GM23338 (cell line): ENCODE data around the gene GRK5. TPM values are rescaled to one million over a fixed set of nuclear protein-coding genes. Genes with fewer than 3 reads are reported as not detected.

Source experiments
- ATAC-seq: fragments of 200-7000 bp; cut with Tn5 transposase; 3 replicates; pipeline ENCODE4 v1.9.1; 2020
- DNase-seq: peaks from one replicate; pipeline ENCODE4 v3.0.0-alpha.2; 2015; ENCODE audit warnings: low spot score
- H2AFZ ChIP-seq: fragments of 200-600 bp; sonication (generic); 2 replicates; pipeline ENCODE4 v1.8.0; 2016; ENCODE audit warnings: antibody characterized with exemption, mild to moderate bottlenecking, moderate library complexity
- H3F3A ChIP-seq: fragments of 200-600 bp; sonication (generic); replicated peaks from 2 replicates; pipeline ENCODE4 v1.8.0; 2017; ENCODE audit warnings: antibody characterized with exemption, mixed run types, low read depth
- H3K27ac ChIP-seq: fragments of 200-600 bp; sonication (generic); 2 replicates; pipeline ENCODE4 v1.6.1; 2016; ENCODE audit warnings: low read depth
- H3K27me3 ChIP-seq: fragments of 200-600 bp; sonication (generic); 2 replicates; pipeline ENCODE4 v1.8.0; 2016; ENCODE audit warnings: mild to moderate bottlenecking, mixed run types, moderate library complexity; ENCODE audit not compliant: insufficient read depth
- H3K36me3 ChIP-seq: fragments of 200-600 bp; sonication (generic); 2 replicates; pipeline ENCODE4 v1.8.0; 2016; ENCODE audit warnings: mild to moderate bottlenecking; ENCODE audit not compliant: insufficient read depth
- H3K4me1 ChIP-seq: fragments of 200-600 bp; sonication (generic); 2 replicates; pipeline ENCODE4 v1.8.0; 2016; ENCODE audit warnings: mild to moderate bottlenecking, moderate library complexity; ENCODE audit not compliant: insufficient read depth
- H3K4me2 ChIP-seq: fragments of 200-600 bp; sonication (generic); 2 replicates; pipeline ENCODE4 v1.7.1; 2017; ENCODE audit warnings: mixed run types
- H3K4me3 ChIP-seq: fragments of 200-600 bp; sonication (generic); 2 replicates; pipeline ENCODE4 v1.6.1; 2016; ENCODE audit warnings: mixed run types
- H3K79me2 ChIP-seq: fragments of 200-600 bp; sonication (generic); replicated peaks from 2 replicates; pipeline ENCODE4 v1.8.0; 2017; ENCODE audit warnings: mild to moderate bottlenecking; ENCODE audit not compliant: insufficient read depth
- H3K9me2 ChIP-seq: fragments of 200-600 bp; sonication (generic); 2 replicates; pipeline ENCODE4 v1.8.0; 2017; ENCODE audit not compliant: insufficient read depth
- H4K20me1 ChIP-seq: fragments of 200-600 bp; sonication (generic); replicated peaks from 2 replicates; pipeline ENCODE4 v1.8.0; 2017; ENCODE audit warnings: mild to moderate bottlenecking; ENCODE audit not compliant: insufficient read depth
- H3K27ac Mint-ChIP-seq: 2 replicates; pipeline ENCODE4 v1.8.0; 2020; ENCODE audit warnings: inconsistent platforms, mild to moderate bottlenecking, moderate library complexity, mixed read lengths
- H3K27me3 Mint-ChIP-seq: 3 replicates; pipeline ENCODE4 v1.8.0; 2022; ENCODE audit warnings: low read depth, mild to moderate bottlenecking, moderate library complexity, mixed read lengths, inconsistent platforms; ENCODE audit not compliant: insufficient read depth, poor library complexity
- H3K36me3 Mint-ChIP-seq: 3 replicates; pipeline ENCODE4 v1.8.0; 2021; ENCODE audit warnings: low read depth, mild to moderate bottlenecking, inconsistent platforms, moderate library complexity, mixed read lengths
- H3K4me1 Mint-ChIP-seq: 3 replicates; pipeline ENCODE4 v1.8.0; 2020; ENCODE audit warnings: mild to moderate bottlenecking, inconsistent platforms, mixed read lengths
- H3K4me3 Mint-ChIP-seq: 3 replicates; pipeline ENCODE4 v1.8.0; 2021; ENCODE audit warnings: moderate library complexity, mild to moderate bottlenecking, inconsistent platforms, mixed read lengths
- H3K9me3 Mint-ChIP-seq: 3 replicates; pipeline ENCODE4 v1.8.0; 2020; ENCODE audit warnings: moderate library complexity, mild to moderate bottlenecking, inconsistent platforms, mixed read lengths
- CREB1 ChIP-seq: fragments of 250-450 bp; sonication (Bioruptor Pico); IDR thresholded peaks from 2 replicates; pipeline ENCODE4 v1.5.0; 2020; ENCODE audit warnings: low read depth, mild to moderate bottlenecking, moderate library complexity
- EZH2 ChIP-seq: fragments of 200-600 bp; sonication (generic); IDR thresholded peaks from one replicate; pipeline ENCODE4 v1.8.0; 2017; ENCODE audit warnings: antibody characterized with exemption, mild to moderate bottlenecking, low read depth; ENCODE audit not compliant: unreplicated experiment
- EZH2phosphoT487 ChIP-seq: fragments of 200-600 bp; sonication (generic); IDR thresholded peaks from one replicate; pipeline ENCODE4 v1.8.1; 2018; ENCODE audit warnings: antibody characterized with exemption; ENCODE audit not compliant: unreplicated experiment
- JUNB ChIP-seq: IDR thresholded peaks from one replicate; pipeline ENCODE4 v1.6.1; 2016; ENCODE audit warnings: antibody characterized with exemption; ENCODE audit not compliant: unreplicated experiment
- NANOG ChIP-seq: IDR thresholded peaks from 2 replicates; pipeline ENCODE4 v1.6.1; 2016; ENCODE audit warnings: antibody characterized with exemption, borderline replicate concordance
- POLR2AphosphoS5 ChIP-seq: IDR thresholded peaks from 2 replicates; pipeline ENCODE4 v1.6.1; 2016; ENCODE audit warnings: antibody characterized with exemption, low read depth
- STAT1 ChIP-seq: IDR thresholded peaks from one replicate; pipeline ENCODE4 v1.6.1; 2016; ENCODE audit warnings: antibody characterized with exemption; ENCODE audit not compliant: unreplicated experiment
- ZNF114 ChIP-seq: fragments of 250-450 bp; sonication (Bioruptor Pico); IDR thresholded peaks from 2 replicates; pipeline ENCODE4 v1.5.0; 2020; ENCODE audit warnings: mild to moderate bottlenecking, moderate library complexity
- ZNF331 ChIP-seq: fragments of 250-450 bp; sonication (Bioruptor Pico); IDR thresholded peaks from 2 replicates; pipeline ENCODE4 v1.5.0; 2020; ENCODE audit warnings: low read depth, mild to moderate bottlenecking, moderate library complexity
- polyA plus RNA-seq: library from polyadenylated mRNA; unstranded; fragments of >200 nt; fragmentation: Nextera tagmentation; extraction: Ambion mirVana; gene quantifications from 2 replicates; pipeline ENCODE4 v1.2.1, GENCODE V29; 2016
- total RNA-seq: library from RNA; depleted of rRNA; stranded (reverse); fragments of >200 nt; shearing (Covaris generic); gene quantifications from 2 replicates; pipeline ENCODE4 v1.2.3, GENCODE V29; 2014
- TF ChIP-seq, protein P1 (sequence below): IDR thresholded peaks from one replicate; pipeline ENCODE4 v1.6.1; 2018; ENCODE audit warnings: antibody characterized with exemption; ENCODE audit not compliant: unreplicated experiment
- TF ChIP-seq, protein P2 (sequence below): IDR thresholded peaks from 2 replicates; pipeline ENCODE4 v1.6.1; 2016; ENCODE audit warnings: antibody characterized with exemption
- TF ChIP-seq, protein P3 (sequence below), 2 experiments: fragments of 200-600 bp in 1 of 2; sonication (generic) in 1 of 2; conservative IDR thresholded peaks; 2 replicates each; pipeline versions ENCODE4 v1.5.1 to v1.6.1; 2016 to 2017; ENCODE audit warnings: antibody characterized with exemption in 2 of 2, low read depth in 2 of 2, mild to moderate bottlenecking in 2 of 2, moderate library complexity in 1 of 2
- TF ChIP-seq, protein P4 (sequence below): fragments of 250-450 bp; sonication (Bioruptor Pico); IDR thresholded peaks from 2 replicates; pipeline ENCODE4 v1.5.0; 2020; ENCODE audit warnings: mild to moderate bottlenecking, moderate library complexity

Gene GRK5
- total and polyA plus RNA-seq, 2 experiments from 2014 or later, result 0.53 to 2.0 TPM

DNA sequence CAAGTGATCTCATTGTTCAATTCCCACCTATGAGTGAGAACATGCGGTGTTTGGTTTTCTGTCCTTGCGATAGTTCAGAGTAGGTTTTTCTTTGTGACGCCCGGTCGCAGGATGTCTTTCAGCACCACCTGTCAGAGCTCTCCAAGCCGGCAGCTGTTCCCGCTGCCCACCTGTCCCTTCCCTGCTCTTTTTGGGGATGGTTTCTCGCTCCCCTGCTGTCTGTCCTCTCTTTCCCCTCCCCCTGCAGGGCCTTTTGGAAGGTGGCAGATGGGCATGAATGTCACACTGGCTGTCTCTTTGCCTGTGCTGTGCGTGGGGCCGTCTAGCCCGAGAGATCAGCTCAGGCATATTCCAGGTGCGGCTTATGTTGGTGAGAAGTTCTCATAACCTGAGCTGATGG, 137.0 kb downstream of the GRK5 start:
- no peaks in the 10 kb centered on the region for H3F3A ChIP-seq
- no peak overlapping the region for H3K27ac ChIP-seq
- no peak overlapping the region for H3K4me3 ChIP-seq
- no peaks in the 10 kb centered on the region for H3K4me1 ChIP-seq
- no peaks in the 10 kb centered on the region for H3K36me3 ChIP-seq
- H3K79me2 ChIP-seq, result no peaks in the 10 kb centered on the region
- no peaks in the 10 kb centered on the region for H4K20me1 ChIP-seq
- Mint-ChIP-seq H3K4me1 (peaks cover 4% of the 10 kb centered on the region; the same call in 2 of the 3 replicates), H3K4me3 (no peak overlapping the region), H3K9me3 (no peaks in the 10 kb centered on the region), H3K27me3 (peaks cover 4% of the 10 kb centered on the region), H3K27ac (no peak overlapping the region), H3K36me3 (no peaks in the 10 kb centered on the region)
- no peak overlapping the region for H2AFZ ChIP-seq
- TF ChIP-seq EZH2phosphoT487, result no peak
- no peak for TF ChIP-seq CREB1
- no peak for TF ChIP-seq STAT1
- TF ChIP-seq, protein P1, sequence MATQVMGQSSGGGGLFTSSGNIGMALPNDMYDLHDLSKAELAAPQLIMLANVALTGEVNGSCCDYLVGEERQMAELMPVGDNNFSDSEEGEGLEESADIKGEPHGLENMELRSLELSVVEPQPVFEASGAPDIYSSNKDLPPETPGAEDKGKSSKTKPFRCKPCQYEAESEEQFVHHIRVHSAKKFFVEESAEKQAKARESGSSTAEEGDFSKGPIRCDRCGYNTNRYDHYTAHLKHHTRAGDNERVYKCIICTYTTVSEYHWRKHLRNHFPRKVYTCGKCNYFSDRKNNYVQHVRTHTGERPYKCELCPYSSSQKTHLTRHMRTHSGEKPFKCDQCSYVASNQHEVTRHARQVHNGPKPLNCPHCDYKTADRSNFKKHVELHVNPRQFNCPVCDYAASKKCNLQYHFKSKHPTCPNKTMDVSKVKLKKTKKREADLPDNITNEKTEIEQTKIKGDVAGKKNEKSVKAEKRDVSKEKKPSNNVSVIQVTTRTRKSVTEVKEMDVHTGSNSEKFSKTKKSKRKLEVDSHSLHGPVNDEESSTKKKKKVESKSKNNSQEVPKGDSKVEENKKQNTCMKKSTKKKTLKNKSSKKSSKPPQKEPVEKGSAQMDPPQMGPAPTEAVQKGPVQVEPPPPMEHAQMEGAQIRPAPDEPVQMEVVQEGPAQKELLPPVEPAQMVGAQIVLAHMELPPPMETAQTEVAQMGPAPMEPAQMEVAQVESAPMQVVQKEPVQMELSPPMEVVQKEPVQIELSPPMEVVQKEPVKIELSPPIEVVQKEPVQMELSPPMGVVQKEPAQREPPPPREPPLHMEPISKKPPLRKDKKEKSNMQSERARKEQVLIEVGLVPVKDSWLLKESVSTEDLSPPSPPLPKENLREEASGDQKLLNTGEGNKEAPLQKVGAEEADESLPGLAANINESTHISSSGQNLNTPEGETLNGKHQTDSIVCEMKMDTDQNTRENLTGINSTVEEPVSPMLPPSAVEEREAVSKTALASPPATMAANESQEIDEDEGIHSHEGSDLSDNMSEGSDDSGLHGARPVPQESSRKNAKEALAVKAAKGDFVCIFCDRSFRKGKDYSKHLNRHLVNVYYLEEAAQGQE, result no peak
- TF ChIP-seq ZNF331 (CRISPR knock-in tag), result no peak
- TF ChIP-seq EZH2, result no peak
- TF ChIP-seq NANOG, result no peak
- TF ChIP-seq, protein P2, sequence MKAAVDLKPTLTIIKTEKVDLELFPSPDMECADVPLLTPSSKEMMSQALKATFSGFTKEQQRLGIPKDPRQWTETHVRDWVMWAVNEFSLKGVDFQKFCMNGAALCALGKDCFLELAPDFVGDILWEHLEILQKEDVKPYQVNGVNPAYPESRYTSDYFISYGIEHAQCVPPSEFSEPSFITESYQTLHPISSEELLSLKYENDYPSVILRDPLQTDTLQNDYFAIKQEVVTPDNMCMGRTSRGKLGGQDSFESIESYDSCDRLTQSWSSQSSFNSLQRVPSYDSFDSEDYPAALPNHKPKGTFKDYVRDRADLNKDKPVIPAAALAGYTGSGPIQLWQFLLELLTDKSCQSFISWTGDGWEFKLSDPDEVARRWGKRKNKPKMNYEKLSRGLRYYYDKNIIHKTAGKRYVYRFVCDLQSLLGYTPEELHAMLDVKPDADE, result no peak
- TF ChIP-seq, protein P3, sequence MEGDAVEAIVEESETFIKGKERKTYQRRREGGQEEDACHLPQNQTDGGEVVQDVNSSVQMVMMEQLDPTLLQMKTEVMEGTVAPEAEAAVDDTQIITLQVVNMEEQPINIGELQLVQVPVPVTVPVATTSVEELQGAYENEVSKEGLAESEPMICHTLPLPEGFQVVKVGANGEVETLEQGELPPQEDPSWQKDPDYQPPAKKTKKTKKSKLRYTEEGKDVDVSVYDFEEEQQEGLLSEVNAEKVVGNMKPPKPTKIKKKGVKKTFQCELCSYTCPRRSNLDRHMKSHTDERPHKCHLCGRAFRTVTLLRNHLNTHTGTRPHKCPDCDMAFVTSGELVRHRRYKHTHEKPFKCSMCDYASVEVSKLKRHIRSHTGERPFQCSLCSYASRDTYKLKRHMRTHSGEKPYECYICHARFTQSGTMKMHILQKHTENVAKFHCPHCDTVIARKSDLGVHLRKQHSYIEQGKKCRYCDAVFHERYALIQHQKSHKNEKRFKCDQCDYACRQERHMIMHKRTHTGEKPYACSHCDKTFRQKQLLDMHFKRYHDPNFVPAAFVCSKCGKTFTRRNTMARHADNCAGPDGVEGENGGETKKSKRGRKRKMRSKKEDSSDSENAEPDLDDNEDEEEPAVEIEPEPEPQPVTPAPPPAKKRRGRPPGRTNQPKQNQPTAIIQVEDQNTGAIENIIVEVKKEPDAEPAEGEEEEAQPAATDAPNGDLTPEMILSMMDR (conservative IDR thresholded peaks at IDR 0.05; ENCODE audit: low read depth in 2 of 2), result no peak
- TF ChIP-seq POLR2AphosphoS5, result no peak
- no peak for TF ChIP-seq JUNB
- TF ChIP-seq, protein P4, sequence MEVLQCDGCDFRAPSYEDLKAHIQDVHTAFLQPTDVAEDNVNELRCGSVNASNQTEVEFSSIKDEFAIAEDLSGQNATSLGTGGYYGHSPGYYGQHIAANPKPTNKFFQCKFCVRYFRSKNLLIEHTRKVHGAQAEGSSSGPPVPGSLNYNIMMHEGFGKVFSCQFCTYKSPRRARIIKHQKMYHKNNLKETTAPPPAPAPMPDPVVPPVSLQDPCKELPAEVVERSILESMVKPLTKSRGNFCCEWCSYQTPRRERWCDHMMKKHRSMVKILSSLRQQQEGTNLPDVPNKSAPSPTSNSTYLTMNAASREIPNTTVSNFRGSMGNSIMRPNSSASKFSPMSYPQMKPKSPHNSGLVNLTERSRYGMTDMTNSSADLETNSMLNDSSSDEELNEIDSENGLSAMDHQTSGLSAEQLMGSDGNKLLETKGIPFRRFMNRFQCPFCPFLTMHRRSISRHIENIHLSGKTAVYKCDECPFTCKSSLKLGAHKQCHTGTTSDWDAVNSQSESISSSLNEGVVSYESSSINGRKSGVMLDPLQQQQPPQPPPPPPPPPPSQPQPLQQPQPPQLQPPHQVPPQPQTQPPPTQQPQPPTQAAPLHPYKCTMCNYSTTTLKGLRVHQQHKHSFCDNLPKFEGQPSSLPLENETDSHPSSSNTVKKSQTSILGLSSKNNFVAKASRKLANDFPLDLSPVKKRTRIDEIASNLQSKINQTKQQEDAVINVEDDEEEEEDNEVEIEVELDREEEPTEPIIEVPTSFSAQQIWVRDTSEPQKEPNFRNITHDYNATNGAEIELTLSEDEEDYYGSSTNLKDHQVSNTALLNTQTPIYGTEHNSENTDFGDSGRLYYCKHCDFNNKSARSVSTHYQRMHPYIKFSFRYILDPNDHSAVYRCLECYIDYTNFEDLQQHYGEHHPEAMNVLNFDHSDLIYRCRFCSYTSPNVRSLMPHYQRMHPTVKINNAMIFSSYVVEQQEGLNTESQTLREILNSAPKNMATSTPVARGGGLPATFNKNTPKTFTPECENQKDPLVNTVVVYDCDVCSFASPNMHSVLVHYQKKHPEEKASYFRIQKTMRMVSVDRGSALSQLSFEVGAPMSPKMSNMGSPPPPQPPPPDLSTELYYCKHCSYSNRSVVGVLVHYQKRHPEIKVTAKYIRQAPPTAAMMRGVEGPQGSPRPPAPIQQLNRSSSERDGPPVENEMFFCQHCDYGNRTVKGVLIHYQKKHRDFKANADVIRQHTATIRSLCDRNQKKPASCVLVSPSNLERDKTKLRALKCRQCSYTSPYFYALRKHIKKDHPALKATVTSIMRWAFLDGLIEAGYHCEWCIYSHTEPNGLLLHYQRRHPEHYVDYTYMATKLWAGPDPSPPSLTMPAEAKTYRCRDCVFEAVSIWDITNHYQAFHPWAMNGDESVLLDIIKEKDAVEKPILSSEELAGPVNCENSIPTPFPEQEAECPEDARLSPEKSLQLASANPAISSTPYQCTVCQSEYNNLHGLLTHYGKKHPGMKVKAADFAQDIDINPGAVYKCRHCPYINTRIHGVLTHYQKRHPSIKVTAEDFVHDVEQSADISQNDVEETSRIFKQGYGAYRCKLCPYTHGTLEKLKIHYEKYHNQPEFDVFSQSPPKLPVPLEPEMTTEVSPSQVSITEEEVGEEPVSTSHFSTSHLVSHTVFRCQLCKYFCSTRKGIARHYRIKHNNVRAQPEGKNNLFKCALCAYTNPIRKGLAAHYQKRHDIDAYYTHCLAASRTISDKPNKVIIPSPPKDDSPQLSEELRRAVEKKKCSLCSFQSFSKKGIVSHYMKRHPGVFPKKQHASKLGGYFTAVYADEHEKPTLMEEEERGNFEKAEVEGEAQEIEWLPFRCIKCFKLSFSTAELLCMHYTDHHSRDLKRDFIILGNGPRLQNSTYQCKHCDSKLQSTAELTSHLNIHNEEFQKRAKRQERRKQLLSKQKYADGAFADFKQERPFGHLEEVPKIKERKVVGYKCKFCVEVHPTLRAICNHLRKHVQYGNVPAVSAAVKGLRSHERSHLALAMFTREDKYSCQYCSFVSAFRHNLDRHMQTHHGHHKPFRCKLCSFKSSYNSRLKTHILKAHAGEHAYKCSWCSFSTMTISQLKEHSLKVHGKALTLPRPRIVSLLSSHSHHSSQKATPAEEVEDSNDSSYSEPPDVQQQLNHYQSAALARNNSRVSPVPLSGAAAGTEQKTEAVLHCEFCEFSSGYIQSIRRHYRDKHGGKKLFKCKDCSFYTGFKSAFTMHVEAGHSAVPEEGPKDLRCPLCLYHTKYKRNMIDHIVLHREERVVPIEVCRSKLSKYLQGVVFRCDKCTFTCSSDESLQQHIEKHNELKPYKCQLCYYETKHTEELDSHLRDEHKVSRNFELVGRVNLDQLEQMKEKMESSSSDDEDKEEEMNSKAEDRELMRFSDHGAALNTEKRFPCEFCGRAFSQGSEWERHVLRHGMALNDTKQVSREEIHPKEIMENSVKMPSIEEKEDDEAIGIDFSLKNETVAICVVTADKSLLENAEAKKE (CRISPR knock-in tag), result no peak
- no peak for TF ChIP-seq ZNF114
- no peaks in the 10 kb centered on the region for H3K9me2 ChIP-seq
- DNase-seq, result no peak
- no peaks in the 10 kb centered on the region for H3K27me3 ChIP-seq
- no peak for ATAC-seq
- no peak overlapping the region for H3K4me2 ChIP-seq
